ENCODE data around the gene RNF145.
A peak's percentile ranks its signal among the peaks of the same experiment; 100 is the strongest.

The RNF145 gene

GRCh38 chr5:159217236-159217635, 7.9 kb upstream of the RNF145 start:
- no peak for DNase-seq

GRCh38 chr5:159216454-159216853, 7.1 kb upstream of the RNF145 start:
- DNase-seq, result no peak

GRCh38 chr5:159215886-159216285, 6.5 kb upstream of the RNF145 start:
- no peak for DNase-seq

GRCh38 chr5:159214486-159215271, 5.3 kb upstream of the RNF145 start:
- DNase-seq, result no peak

- no peak for DNase-seq
These were observed 3.5 kb upstream of the RNF145 start for GRCh38 chr5:159212657-159213462.

GRCh38 chr5:159211729-159212174, 2.4 kb upstream of the RNF145 start:
- peak; percentile 4 for DNase-seq

GRCh38 chr5:159210846-159211245, 1.5 kb upstream of the RNF145 start:
- DNase-seq, result peak; percentile 27

- peak; percentile 42 for DNase-seq
These were observed 883 bp upstream of the RNF145 start for GRCh38 chr5:159210210-159210661.

GRCh38 chr5:159208514-159209437, 577 bp downstream of the RNF145 start:
- peak; percentile 70 for DNase-seq

GRCh38 chr5:159207686-159208513, 1.5 kb downstream of the RNF145 start:
- DNase-seq, result peak; percentile 80

- no peak for DNase-seq
These were observed 2.1 kb downstream of the RNF145 start for GRCh38 chr5:159207222-159207685.

- no peak for DNase-seq
These were observed 2.5 kb downstream of the RNF145 start for GRCh38 chr5:159206818-159207217.

- DNase-seq, result no peak
These were observed 3.0 kb downstream of the RNF145 start for GRCh38 chr5:159206368-159206767.

- DNase-seq, result no peak
These were observed 6.0 kb downstream of the RNF145 start for GRCh38 chr5:159203351-159203750.

GRCh38 chr5:159202151-159202550, 7.2 kb downstream of the RNF145 start:
- no peak for DNase-seq

- no peak for DNase-seq
These were observed 9.6 kb downstream of the RNF145 start for GRCh38 chr5:159199780-159200179.

- no peak for DNase-seq
These were observed 10.1 kb downstream of the RNF145 start for GRCh38 chr5:159199225-159199624.

GRCh38 chr5:159198063-159199036, 11.0 kb downstream of the RNF145 start:
- DNase-seq, result peak; percentile 27

- no peak for DNase-seq
These were observed 13.6 kb downstream of the RNF145 start for GRCh38 chr5:159195775-159196174.

- DNase-seq, result no peak
These were observed 19.2 kb downstream of the RNF145 start for GRCh38 chr5:159190170-159190569.

GRCh38 chr5:159189310-159189709, 20.0 kb downstream of the RNF145 start:
- no peak for DNase-seq
